Measurements from ENCODE around the gene NRL.

- no peak for TF ChIP-seq CTCF (conservative IDR thresholded peaks at IDR 0.05)
- no peak for TF ChIP-seq ZFX (IDR thresholded peaks at IDR 0.05)
Observed at GRCh38 chr14:24076302-24076601, 38.5 kb downstream of the NRL start.
